ENCODE data around the gene PLAC8.
"Not testable (repeated sequence)": the region's sequence is repeated elsewhere in the genome, so short reads cannot be mapped to it uniquely, and the experiment has no call there.

The PLAC8 gene

GRCh38 chr4:83112231-83112630 lies 2.3 kb downstream of the PLAC8 start:
- DNase-seq (ENCODE audit: low read depth), result no peak

- not testable (repeated sequence) for DNase-seq (ENCODE audit: low read depth)
These were observed 2.8 kb downstream of the PLAC8 start for GRCh38 chr4:83111751-83112141.

- no peak for DNase-seq (ENCODE audit: low read depth)
These were observed 3.4 kb downstream of the PLAC8 start for GRCh38 chr4:83110970-83111750.

GRCh38 chr4:83110223-83110945 lies 4.1 kb downstream of the PLAC8 start:
- peak; percentile 80 for DNase-seq (ENCODE audit: low read depth)

GRCh38 chr4:83109480-83110222 lies 4.9 kb downstream of the PLAC8 start:
- DNase-seq (ENCODE audit: low read depth), result peak; percentile 24

DNA sequence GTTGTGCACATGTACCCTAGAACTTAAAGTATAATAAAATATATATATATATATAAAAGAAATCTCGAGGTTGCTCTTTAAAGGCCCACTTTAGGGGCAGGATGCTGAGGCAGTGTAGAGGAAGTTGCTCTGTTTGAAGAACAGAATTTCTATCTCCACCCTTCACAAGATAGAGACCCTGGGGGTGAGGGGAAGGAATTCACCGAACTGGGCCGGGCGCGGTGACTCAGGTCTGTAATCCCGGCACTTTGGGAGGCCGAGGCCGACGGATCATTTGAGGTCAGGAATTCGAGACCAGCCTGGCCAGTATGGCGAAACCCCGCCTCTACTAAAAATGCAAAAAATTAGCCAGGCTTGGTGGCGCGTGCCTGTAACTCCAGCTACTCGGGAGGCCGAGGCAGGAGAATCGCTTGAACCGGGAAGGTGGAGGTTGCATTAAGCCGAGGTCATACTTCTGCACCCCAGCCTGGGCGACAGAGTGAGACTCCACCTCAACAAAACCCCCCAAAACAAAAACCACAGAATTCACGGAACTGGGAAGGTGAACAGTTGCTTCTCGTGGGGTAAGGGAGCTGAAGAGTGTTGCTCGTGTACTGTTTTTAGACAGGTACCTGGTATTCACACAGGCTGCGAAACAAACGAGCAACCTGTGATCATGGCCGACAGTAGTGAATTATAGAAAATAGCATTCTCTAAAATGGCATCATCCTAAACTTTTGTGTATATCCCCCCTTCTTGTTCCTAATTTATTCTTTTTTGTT lies 6.2 kb downstream of the PLAC8 start:
- no peak for DNase-seq (ENCODE audit: low read depth)

DNA sequence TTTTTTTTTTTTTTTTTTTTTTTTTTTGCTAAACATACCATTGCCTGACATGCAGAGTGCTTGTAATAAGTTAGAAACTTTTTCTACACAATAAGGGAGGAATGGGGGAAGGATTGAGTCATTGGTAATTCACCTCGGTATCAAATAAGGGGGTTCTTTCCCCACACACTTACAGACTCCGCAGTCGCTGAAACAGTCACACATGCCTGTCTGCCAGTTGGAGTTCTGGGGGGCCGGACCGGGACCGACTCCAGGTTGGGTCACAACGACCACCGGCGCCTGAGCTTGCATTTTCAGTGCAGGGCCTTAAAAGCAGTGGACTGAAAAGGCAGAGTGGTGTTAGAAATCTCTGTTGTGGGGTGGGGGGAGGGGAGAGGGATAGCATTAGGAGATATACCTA lies 6.9 kb downstream of the PLAC8 start:
- DNase-seq (ENCODE audit: low read depth), result peak; percentile 23

GRCh38 chr4:83104991-83105390 lies 9.5 kb downstream of the PLAC8 start:
- DNase-seq (ENCODE audit: low read depth), result no peak

- DNase-seq (ENCODE audit: low read depth), result no peak
These were observed 18.1 kb downstream of the PLAC8 start for GRCh38 chr4:83096397-83096796.

GRCh38 chr4:83093060-83093640 lies 21.4 kb downstream of the PLAC8 start:
- DNase-seq (ENCODE audit: low read depth), result no peak

DNA sequence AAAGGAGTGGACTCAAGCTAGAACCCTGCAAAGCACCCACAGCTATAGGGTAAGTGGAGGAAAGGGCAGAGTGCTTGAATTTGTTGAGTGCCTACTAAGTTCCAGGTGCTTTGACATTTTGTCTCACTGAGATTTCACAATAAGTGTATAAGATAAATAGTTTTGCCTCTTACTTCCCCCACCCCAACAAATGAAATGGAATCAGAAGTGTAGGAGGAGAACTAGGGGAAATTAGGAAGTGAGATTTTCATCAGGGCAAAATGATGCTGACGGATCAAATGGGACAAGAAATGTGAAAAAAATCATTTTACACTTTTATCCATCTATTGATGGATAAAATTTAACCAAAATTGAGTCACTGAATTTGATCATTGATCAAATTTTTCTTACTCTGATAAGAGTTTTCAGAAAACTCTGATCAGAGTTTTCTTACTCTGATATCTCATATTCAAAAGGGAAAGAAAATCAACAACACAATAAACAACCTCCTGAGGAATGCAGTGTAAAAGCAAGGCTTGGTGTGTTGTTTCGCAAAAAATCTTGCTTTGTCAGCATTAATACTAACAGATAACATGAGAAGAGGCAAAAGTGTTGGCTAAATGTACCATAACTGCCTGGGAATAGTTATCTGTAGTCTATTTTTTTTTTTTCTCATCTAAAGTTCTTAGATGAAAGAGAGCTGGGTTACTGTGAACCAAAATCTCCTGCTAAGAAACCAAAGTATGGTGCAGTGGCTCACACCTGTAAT lies 24.9 kb downstream of the PLAC8 start:
- DNase-seq (ENCODE audit: low read depth), result no peak

- DNase-seq (ENCODE audit: low read depth), result not testable (repeated sequence)
These were observed 29.6 kb downstream of the PLAC8 start for GRCh38 chr4:83084956-83085355.

DNA sequence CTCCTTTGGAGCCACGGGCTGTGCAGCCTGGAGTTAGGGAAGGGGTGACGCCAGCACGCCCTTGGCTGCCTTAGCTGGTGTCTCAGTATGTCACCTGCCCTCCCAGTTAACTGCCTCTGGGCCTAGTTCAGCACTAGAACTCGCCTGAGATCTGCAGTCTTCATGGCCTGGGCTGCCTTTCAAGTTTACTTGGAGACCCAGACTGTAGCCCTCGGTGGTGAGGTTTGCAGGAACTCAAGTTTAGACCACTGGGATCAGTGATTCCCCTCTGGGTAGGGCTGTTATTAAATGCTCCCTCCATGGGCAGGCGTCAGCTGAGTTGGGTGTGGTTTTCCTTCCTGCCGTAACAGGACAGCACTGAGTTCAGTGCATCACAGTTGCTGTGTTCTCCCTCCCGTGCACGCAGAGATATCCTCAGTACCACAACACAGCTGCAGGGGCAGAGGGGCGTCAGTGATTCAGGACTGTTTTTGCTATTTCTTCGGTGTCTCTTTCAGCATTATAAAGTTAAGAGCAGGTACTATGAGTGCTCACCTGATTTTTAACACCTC lies 30.5 kb downstream of the PLAC8 start:
- DNase-seq (ENCODE audit: low read depth), result no peak

- DNase-seq (ENCODE audit: low read depth), result no peak
These were observed 31.8 kb downstream of the PLAC8 start for GRCh38 chr4:83082777-83083176.

GRCh38 chr4:83080561-83080960 lies 34.0 kb downstream of the PLAC8 start:
- no peak for DNase-seq (ENCODE audit: low read depth)

DNA sequence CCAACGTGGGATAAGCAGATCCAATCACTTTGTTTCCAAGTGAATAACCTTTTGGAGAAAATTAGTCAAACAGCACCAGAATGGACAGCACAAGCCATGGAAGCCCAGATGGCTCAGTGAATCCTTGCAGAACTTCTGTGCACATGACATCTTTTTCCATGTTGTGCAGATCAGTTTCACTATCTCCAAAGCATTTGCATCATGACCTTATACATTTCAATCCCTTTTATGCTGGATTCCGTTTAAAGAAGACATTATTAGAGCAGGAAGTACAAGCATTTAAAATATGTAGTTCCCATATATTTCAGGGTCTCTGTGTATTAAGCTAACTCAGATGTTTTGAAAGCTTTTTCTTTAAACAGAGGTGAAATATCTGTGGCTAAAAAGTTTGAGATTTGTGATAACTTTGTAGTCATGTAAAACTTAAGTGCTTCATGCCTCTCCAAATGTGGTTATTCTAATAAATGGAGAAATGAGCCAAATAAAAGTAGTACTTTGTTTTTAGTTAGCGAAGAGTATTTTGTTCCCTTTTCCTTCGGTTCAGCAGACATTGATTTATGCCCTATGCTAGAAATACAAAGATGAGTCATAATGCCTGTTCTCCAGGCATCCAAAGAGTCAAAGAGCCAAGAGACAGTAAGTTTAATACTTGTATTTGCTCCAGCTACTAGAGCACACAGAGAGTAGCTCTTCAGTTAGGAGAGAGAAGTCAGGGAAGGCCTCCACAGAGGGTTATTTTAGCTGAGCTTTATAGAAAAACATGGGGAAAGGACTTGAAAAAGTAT lies 39.0 kb downstream of the PLAC8 start:
- no peak for DNase-seq (ENCODE audit: low read depth)

- not testable (repeated sequence) for DNase-seq (ENCODE audit: low read depth)
These were observed 39.7 kb downstream of the PLAC8 start for GRCh38 chr4:83074783-83075182.

- peak; percentile 23 for DNase-seq (ENCODE audit: low read depth)
These were observed 40.3 kb downstream of the PLAC8 start for GRCh38 chr4:83074086-83074704.

DNA sequence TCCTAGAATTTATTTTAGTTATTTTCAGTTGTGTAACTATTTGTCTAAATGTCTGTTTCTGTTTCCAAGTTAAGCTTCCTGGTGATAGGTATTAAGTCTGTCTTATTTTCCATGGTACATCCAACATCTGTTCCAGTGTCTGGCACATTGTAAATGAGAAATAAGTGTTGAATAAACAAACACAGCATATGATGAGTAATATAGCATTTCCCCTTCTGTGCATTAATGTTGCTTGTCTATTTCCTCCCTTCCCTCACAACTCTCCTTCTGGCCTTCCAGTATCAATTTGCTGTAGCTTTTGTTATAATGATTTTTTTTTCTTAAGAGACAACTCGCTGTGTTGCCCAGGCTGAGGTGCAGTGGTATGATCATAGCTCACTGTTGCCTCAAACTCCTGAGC lies 43.4 kb downstream of the PLAC8 start:
- no peak for DNase-seq (ENCODE audit: low read depth)

Data from stimulated activated CD8-positive, alpha-beta memory T cell treated with anti-CD3 and anti-CD28 coated beads, Interleukin-4, amount 100 ng/mL, for 24 hours (primary cell).